Spleen (tissue), 11 donors: ENCODE measurements around the gene ETV6. TPM values are rescaled to one million over a fixed set of nuclear protein-coding genes. Genes with fewer than 3 reads are reported as not detected.

Experiments
- DNase-seq: peaks from one replicate; pipeline ENCODE4 v3.0.0-alpha.2; 2020
- H3K27ac ChIP-seq, 8 donors: fragments of 200-600 bp; sonication (generic) in 7 of 8; 1 replicate in 4 of 8; 2 replicates in 4 of 8; pipeline versions ENCODE4 v1.5.0 to v1.8.0; 2016 to 2021; ENCODE audit warnings: inconsistent platforms in 4 of 8, mild to moderate bottlenecking in 4 of 8, moderate library complexity in 1 of 8
- H3K27me3 ChIP-seq, 7 donors: fragments of 200-600 bp; sonication (generic) in 6 of 7; replicated peaks in 1 of 7; 1 replicate in 4 of 7; 2 replicates in 3 of 7; pipeline versions ENCODE4 v1.5.0 to v1.8.0; 2016 to 2021; ENCODE audit warnings: inconsistent platforms in 3 of 7, mild to moderate bottlenecking in 1 of 7
- H3K36me3 ChIP-seq, 6 donors: fragments of 200-600 bp; sonication (generic) in 5 of 6; 1 replicate in 4 of 6; 2 replicates in 2 of 6; pipeline versions ENCODE4 v1.5.0 to v1.8.0; 2016 to 2021; ENCODE audit warnings: inconsistent platforms in 2 of 6
- H3K4me1 ChIP-seq, 6 donors: fragments of 200-600 bp; sonication (generic) in 5 of 6; 1 replicate in 3 of 6; 2 replicates in 3 of 6; pipeline versions ENCODE4 v1.5.0 to v1.8.0; 2016 to 2021; ENCODE audit warnings: inconsistent platforms in 3 of 6
- H3K4me3 ChIP-seq, 8 donors: fragments of 200-600 bp; sonication (generic) in 7 of 8; 1 replicate in 4 of 8; 2 replicates in 4 of 8; pipeline versions ENCODE4 v1.5.0 to v1.8.0; 2016 to 2021; ENCODE audit warnings: inconsistent platforms in 4 of 8, mild to moderate bottlenecking in 4 of 8, moderate library complexity in 2 of 8
- H3K9me3 ChIP-seq, 8 donors: fragments of 200-600 bp; sonication (generic) in 7 of 8; 1 replicate in 4 of 8; 2 replicates in 4 of 8; pipeline versions ENCODE4 v1.5.0 to v1.8.0; 2016 to 2021; ENCODE audit warnings: inconsistent platforms in 4 of 8
- POLR2A ChIP-seq, 3 donors: fragments of 450-650 bp; IDR thresholded peaks; one replicate each; pipeline ENCODE4 v1.5.1; 2017; ENCODE audit warnings: antibody characterized with exemption in 3 of 3, mild to moderate bottlenecking in 1 of 3
- POLR2AphosphoS5 ChIP-seq, 3 donors: sonication (generic); formaldehyde crosslinking; IDR thresholded peaks; one replicate each; pipeline ENCODE4 v1.5.1; 2017; ENCODE audit warnings: antibody characterized with exemption in 3 of 3
- WGBS, 5 donors: extraction: QIAGEN DNeasy Blood & Tissue Kit in 3 of 5; methylation state at CpG; one replicate each; pipeline versions ENCODE4 v1.1.5 to v1.1.7; 2013 to 2018; 5-methylcytosine and 5-hydroxymethylcytosine counted together
- intact Hi-C: fragments of 100-400 bp; cut with DNase I; formaldehyde crosslinking; loops from one replicate; pipeline ENCODE4 v1.15.0; 2023; ENCODE audit warnings: low total_unique reads
- polyA plus RNA-seq, 3 donors: library from polyadenylated mRNA; stranded (reverse); fragments of 200-250 nt; gene quantifications; one replicate each; pipeline ENCODE4 v1.2.1, GENCODE V29; 2013
- total RNA-seq, 7 donors: library from RNA; depleted of rRNA in 3 of 7; stranded (reverse); fragments of >200 nt in 3 of 7; fragmentation: NEBNext Ultra II Directional in 4 of 7; extraction: Animal tissue kit (Norgen Biotek cat#: 25700) in 4 of 7; gene quantifications; one replicate each; pipeline versions ENCODE4 v1.1.0 to v1.2.1, GENCODE V29; 2016 to 2021
- TF ChIP-seq, protein P1 (sequence below), 11 experiments: fragments of 200-600 bp in 7 of 11; fragments of 450-650 bp in 4 of 11; sonication (generic) in 4 of 11; IDR thresholded peaks in 8 of 11; conservative IDR thresholded peaks in 3 of 11; 1 replicate in 7 of 11; 2 replicates in 4 of 11; pipeline versions ENCODE4 v1.4.0 to v1.8.0; 2016 to 2021; ENCODE audit warnings: antibody characterized with exemption in 11 of 11, inconsistent platforms in 4 of 11, mild to moderate bottlenecking in 1 of 11
- donor health status: healthy with polysubstance abuse.
- donor health status: DM: no; HTN: no; CAD: no; lungs with moderate emphysema.
- donor health status: DM: no; HTN: no; CAD: no.
- donor health status: Bipolar disorder and iron deficiency.
- donor health status: healthy.
- donor health status: DM: no; HTN: no; CAD: no.
- donor health status: DM: yes; HTN: yes; CAD: no.

ETV6 gene
- total and polyA plus RNA-seq, 10 donors = 7.2 to 116 (median 57.8) TPM

DNA sequence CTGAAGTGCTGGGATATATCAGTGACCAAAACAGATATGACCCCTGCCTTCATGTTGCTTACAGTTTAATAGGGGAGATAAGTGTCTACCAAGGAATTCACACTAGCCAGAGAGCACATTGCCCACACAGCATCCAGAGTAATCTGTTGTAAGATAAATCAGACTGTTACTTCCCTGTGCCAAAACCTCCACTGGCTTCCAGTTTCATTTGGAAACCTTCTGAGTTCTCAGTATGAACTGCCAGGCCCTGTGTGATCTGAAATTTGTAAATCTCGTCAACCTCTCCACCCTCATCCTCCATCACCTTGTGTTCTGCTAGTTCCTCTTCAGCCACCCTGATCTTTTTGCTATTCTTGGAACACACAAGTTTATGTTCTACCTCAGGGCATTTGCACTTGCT lies 154.7 kb downstream of the ETV6 start:
- intact Hi-C loops = no loop called here
- 71 to 97% (median 82%) methylated on average over 1 of the region's 1 CpG for WGBS, 5 donors

DNA sequence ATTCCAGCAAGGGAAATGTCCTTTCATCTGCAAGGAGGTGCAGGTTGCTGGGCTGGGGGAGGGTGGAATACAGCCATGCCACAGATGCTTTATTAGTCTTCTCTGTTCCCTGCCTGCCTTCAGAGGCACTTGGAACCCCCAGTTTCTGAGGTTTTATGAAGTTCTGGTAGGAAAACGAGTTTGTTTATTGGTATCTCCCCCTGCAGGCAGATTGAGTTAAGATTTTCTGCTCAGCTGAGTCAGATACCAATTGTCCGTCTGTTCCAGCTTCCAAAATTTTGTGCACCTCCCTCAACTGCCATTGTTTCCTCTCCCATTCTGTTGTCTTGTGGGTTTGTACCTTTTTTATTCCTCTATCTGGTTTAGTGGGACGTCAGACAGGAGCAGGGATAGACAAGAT lies 155.6 kb downstream of the ETV6 start:
- intact Hi-C loops = no loop called here
- TF ChIP-seq POLR2A (IDR thresholded peaks at IDR 0.05) = no peak
- TF ChIP-seq, protein P1, sequence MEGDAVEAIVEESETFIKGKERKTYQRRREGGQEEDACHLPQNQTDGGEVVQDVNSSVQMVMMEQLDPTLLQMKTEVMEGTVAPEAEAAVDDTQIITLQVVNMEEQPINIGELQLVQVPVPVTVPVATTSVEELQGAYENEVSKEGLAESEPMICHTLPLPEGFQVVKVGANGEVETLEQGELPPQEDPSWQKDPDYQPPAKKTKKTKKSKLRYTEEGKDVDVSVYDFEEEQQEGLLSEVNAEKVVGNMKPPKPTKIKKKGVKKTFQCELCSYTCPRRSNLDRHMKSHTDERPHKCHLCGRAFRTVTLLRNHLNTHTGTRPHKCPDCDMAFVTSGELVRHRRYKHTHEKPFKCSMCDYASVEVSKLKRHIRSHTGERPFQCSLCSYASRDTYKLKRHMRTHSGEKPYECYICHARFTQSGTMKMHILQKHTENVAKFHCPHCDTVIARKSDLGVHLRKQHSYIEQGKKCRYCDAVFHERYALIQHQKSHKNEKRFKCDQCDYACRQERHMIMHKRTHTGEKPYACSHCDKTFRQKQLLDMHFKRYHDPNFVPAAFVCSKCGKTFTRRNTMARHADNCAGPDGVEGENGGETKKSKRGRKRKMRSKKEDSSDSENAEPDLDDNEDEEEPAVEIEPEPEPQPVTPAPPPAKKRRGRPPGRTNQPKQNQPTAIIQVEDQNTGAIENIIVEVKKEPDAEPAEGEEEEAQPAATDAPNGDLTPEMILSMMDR (IDR thresholded peaks at IDR 0.05 in 8 of 11, conservative IDR thresholded peaks at IDR 0.05 in 3 of 11) = peak in 1 of 11 experiments; percentile 5

More for the DNA sequence above, 154.7 kb downstream of the ETV6 start:
- Histone ChIP-seq H3K27ac (no peak overlapping the region), H3K36me3 (no peaks in the 10 kb centered on the region), H3K4me1 (peaks cover 6 to 85% (median 49%) of the 10 kb centered on the region in 6 donors), H3K27me3 (no peaks in the 10 kb centered on the region), H3K9me3 (no peaks in the 10 kb centered on the region), H3K4me3 (no peak overlapping the region)
- DNase-seq = no peak
- TF ChIP-seq POLR2A (IDR thresholded peaks at IDR 0.05) = no peak
- TF ChIP-seq, protein P1 (IDR thresholded peaks at IDR 0.05 in 8 of 11, conservative IDR thresholded peaks at IDR 0.05 in 3 of 11) = no peak
- TF ChIP-seq POLR2AphosphoS5 (IDR thresholded peaks at IDR 0.05) = no peak

DNA sequence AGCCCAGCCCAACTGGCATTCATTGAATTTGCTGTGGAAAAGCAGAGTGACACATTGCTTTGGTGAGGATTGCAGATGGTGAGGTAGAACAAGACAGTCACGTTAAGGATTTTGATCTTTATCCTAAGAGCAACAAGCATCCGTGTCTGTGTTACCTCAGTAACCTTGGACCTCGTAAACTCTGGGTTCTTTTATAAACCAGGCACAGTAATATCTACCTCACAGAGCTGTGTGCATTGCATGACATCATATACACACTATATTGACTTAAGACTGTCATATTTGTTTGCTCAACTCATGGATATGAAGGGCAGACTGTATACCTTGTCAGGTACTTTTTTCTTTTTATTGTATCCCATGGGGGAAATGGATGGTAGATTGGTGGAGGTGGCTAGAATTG lies 156.2 kb downstream of the ETV6 start:
- no peak for DNase-seq
- no peaks in the 10 kb centered on the region for H3K9me3 ChIP-seq
- intact Hi-C loops = no loop called here
- H3K27ac ChIP-seq = no peak overlapping the region
- no peak overlapping the region for H3K4me3 ChIP-seq
- H3K27me3 ChIP-seq = no peaks in the 10 kb centered on the region
- H3K36me3 ChIP-seq = no peaks in the 10 kb centered on the region
- peaks cover 6 to 85% (median 53%) of the 10 kb centered on the region in 6 donors for H3K4me1 ChIP-seq
- TF ChIP-seq POLR2AphosphoS5 (IDR thresholded peaks at IDR 0.05) = no peak
- no peak for TF ChIP-seq POLR2A (IDR thresholded peaks at IDR 0.05)
- TF ChIP-seq, protein P1 (IDR thresholded peaks at IDR 0.05 in 8 of 11, conservative IDR thresholded peaks at IDR 0.05 in 3 of 11) = no peak
- 89 to 94% (median 91%) methylated on average over 3 of the region's 3 CpGs for WGBS, 5 donors

More for the DNA sequence above, 155.6 kb downstream of the ETV6 start:
- Histone ChIP-seq H3K9me3 (no peaks in the 10 kb centered on the region), H3K27me3 (no peaks in the 10 kb centered on the region), H3K27ac (peak overlapping the region in 1 of 8 donors; percentile 2), H3K4me3 (no peak overlapping the region), H3K36me3 (no peaks in the 10 kb centered on the region), H3K4me1 (peaks cover 6 to 85% (median 49%) of the 10 kb centered on the region in 6 donors)
- 53 to 64% (median 63%) methylated on average over 3 of the region's 3 CpGs for whole genome bisulfite sequencing, 5 donors
- DNase-seq = no peak

DNA sequence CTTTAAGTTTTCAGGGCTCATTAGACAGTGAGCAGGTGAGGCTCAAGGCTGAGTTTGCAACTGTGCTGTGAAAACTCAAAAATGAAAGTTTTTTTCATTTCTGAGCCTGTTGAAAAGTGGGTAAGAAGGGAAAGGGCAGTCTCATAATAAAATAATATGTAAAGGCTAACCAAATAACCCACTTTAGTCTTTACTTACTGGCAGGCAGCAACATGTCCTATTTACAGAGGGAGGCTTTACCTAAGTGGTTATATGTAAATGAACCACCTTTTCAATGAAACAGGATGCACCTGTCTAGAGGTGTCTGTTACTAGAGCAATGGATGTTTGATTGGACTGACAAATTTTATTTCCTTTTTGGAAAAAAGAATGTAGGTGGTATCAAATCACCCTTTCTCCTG lies 158.0 kb downstream of the ETV6 start:
- Histone ChIP-seq H3K27me3 (no peaks in the 10 kb centered on the region), H3K4me1 (peaks cover 15 to 85% (median 60%) of the 10 kb centered on the region in 6 donors), H3K27ac (peak overlapping the region in 2 of 8 donors; percentile 15 to 35), H3K9me3 (no peaks in the 10 kb centered on the region), H3K36me3 (no peaks in the 10 kb centered on the region), H3K4me3 (no peak overlapping the region)
- intact Hi-C loops = no loop called here
- no peak for DNase-seq
- TF ChIP-seq POLR2A (IDR thresholded peaks at IDR 0.05) (no peak), POLR2AphosphoS5 (IDR thresholded peaks at IDR 0.05) (no peak)
- TF ChIP-seq, protein P1 (IDR thresholded peaks at IDR 0.05 in 8 of 11, conservative IDR thresholded peaks at IDR 0.05 in 3 of 11) = no peak
